B cell (primary cell): ENCODE results near the gene SVIP. TPM values are rescaled to one million over a fixed set of nuclear protein-coding genes. Genes with fewer than 3 reads are reported as not detected.

ENCODE experiments used
- ATAC-seq: fragments of 200-7000 bp; cut with Tn5 transposase; one replicate; pipeline ENCODE4 v1.10.0; 2021; ENCODE audit warnings: low read depth, mild to moderate bottlenecking, moderate number of reproducible peaks, moderate library complexity
- CTCF ChIA-PET: fragments of 350-600 bp; sonication (Branson Sonifier 250); formaldehyde crosslinking; loops from one replicate; lab custom pipeline; 2021; ENCODE audit warnings: antibody characterized with exemption, inconsistent platforms; lab: Charles Lee
- POLR2A ChIA-PET: fragments of 350-600 bp; sonication (Branson Sonifier 250); formaldehyde crosslinking; loops from one replicate; lab custom pipeline; 2021; ENCODE audit warnings: antibody characterized with exemption; lab: Charles Lee
- DNase-seq: peaks from one replicate; pipeline ENCODE4 v3.0.0; 2013
- H2AFZ ChIP-seq: 2 replicates; pipeline ENCODE4 v1.6.1; 2012; ENCODE audit warnings: mild to moderate bottlenecking, low read depth, low read length; ENCODE audit not compliant: insufficient read depth, poor library complexity, severe bottlenecking
- H3K27ac ChIP-seq, 2 donors: 1 replicate in 1 of 2; 2 replicates in 1 of 2; pipeline ENCODE4 v1.5.1; 2012 to 2013; ENCODE audit warnings: low read length in 2 of 2, mild to moderate bottlenecking in 2 of 2, moderate library complexity in 1 of 2
- H3K27me3 ChIP-seq, 4 experiments: fragments of 200-600 bp in 1 of 4; sonication (generic) in 1 of 4; replicated peaks in 1 of 4; 1 replicate in 2 of 4; 2 replicates in 2 of 4; pipeline versions ENCODE4 v1.6.1 to v1.7.0; 2013 to 2016; ENCODE audit warnings: low read length in 3 of 4, mild to moderate bottlenecking in 2 of 4, mixed read lengths in 1 of 4, moderate library complexity in 1 of 4; ENCODE audit not compliant: insufficient read depth in 4 of 4, control insufficient read depth in 3 of 4; ENCODE audit errors: control extremely low read depth in 1 of 4
- H3K36me3 ChIP-seq, 2 experiments: replicated peaks in 1 of 2; 1 replicate in 1 of 2; 2 replicates in 1 of 2; pipeline versions ENCODE4 v1.6.1 to v1.7.1; 2013; ENCODE audit warnings: low read length in 1 of 2; ENCODE audit not compliant: insufficient read depth in 2 of 2, control insufficient read depth in 1 of 2; ENCODE audit errors: control extremely low read depth in 1 of 2, extremely low read depth in 1 of 2
- H3K4me1 ChIP-seq, 2 donors: fragments of 200-600 bp in 1 of 2; sonication (generic) in 1 of 2; 1 replicate in 1 of 2; 2 replicates in 1 of 2; pipeline versions ENCODE4 v1.5.1 to v1.6.1; 2013 to 2017; ENCODE audit warnings: low read length in 2 of 2; ENCODE audit not compliant: control insufficient read depth in 2 of 2, insufficient read depth in 2 of 2
- H3K4me2 ChIP-seq: replicated peaks from 2 replicates; pipeline ENCODE3; 2012; ENCODE audit warnings: mild to moderate bottlenecking, low read depth, low read length; ENCODE audit not compliant: poor library complexity, severe bottlenecking
- H3K4me3 ChIP-seq, 5 experiments: fragments of 200-600 bp in 1 of 5; sonication (generic) in 1 of 5; 1 replicate in 3 of 5; 2 replicates in 2 of 5; pipeline versions ENCODE4 v1.5.1 to v1.7.0; 2011 to 2016; ENCODE audit warnings: low read length in 4 of 5, mild to moderate bottlenecking in 4 of 5, low read depth in 2 of 5, control low read depth in 1 of 5, moderate library complexity in 1 of 5; ENCODE audit not compliant: insufficient read depth in 1 of 5; ENCODE audit errors: control extremely low read depth in 1 of 5, extremely low read depth in 1 of 5
- H3K79me2 ChIP-seq: fragments of 200-600 bp; sonication (generic); one replicate; pipeline ENCODE4 v1.6.0; 2016; ENCODE audit warnings: low read length; ENCODE audit not compliant: control insufficient read depth, insufficient read depth
- H3K9ac ChIP-seq: fragments of 200-600 bp; sonication (generic); 2 replicates; pipeline ENCODE4 v1.6.1; 2017; ENCODE audit warnings: mild to moderate bottlenecking, low read length, moderate library complexity
- H3K9me3 ChIP-seq, 3 donors: one replicate each; pipeline versions ENCODE4 v1.6.1 to v1.7.1; 2013; ENCODE audit warnings: low read length in 2 of 3; ENCODE audit not compliant: control insufficient read depth in 2 of 3, insufficient read depth in 1 of 3; ENCODE audit errors: control extremely low read depth in 1 of 3
- H4K20me1 ChIP-seq: 2 replicates; pipeline ENCODE4 v1.6.0; 2012; ENCODE audit warnings: mild to moderate bottlenecking, low read length; ENCODE audit not compliant: insufficient read depth, control insufficient read depth, poor library complexity, severe bottlenecking
- H3K27ac Mint-ChIP-seq: one replicate; pipeline ENCODE4 v1.8.0; 2021; ENCODE audit warnings: mixed read lengths
- H3K27me3 Mint-ChIP-seq: one replicate; pipeline ENCODE4 v1.8.0; 2021; ENCODE audit warnings: mixed read lengths
- H3K4me1 Mint-ChIP-seq: one replicate; pipeline ENCODE4 v1.8.0; 2021; ENCODE audit warnings: mixed read lengths
- H3K4me3 Mint-ChIP-seq: one replicate; pipeline ENCODE4 v1.8.0; 2021; ENCODE audit warnings: mixed read lengths
- H3K9me3 Mint-ChIP-seq: one replicate; pipeline ENCODE4 v1.8.0; 2022; ENCODE audit warnings: mixed read lengths; ENCODE audit not compliant: insufficient read depth
- CTCF ChIP-seq: fragments of 200-600 bp; IDR thresholded peaks from one replicate; pipeline ENCODE4 v1.8.0; 2022; ENCODE audit warnings: antibody characterized with exemption, mild to moderate bottlenecking
- EZH2 ChIP-seq: IDR thresholded peaks from 2 replicates; pipeline ENCODE4 v1.6.1; 2012; ENCODE audit warnings: borderline replicate concordance, low read depth, mild to moderate bottlenecking, moderate library complexity, low read length; ENCODE audit not compliant: insufficient read depth, poor library complexity, severe bottlenecking
- WGBS: methylation state at CpG from one replicate; pipeline ENCODE4 v1.1.5; 2013; ENCODE audit warnings: missing lambda C conversion rate; ENCODE audit not compliant: insufficient coverage; 5-methylcytosine and 5-hydroxymethylcytosine counted together
- intact Hi-C: fragments of 100-400 bp; cut with micrococcal nuclease; formaldehyde crosslinking; loops from one replicate; pipeline ENCODE4 v1.10.0; 2022
- polyA plus RNA-seq: library from polyadenylated mRNA; depleted of rRNA; stranded (reverse); fragments of >200 nt; gene quantifications from 2 replicates; pipeline ENCODE4 v1.2.3, GENCODE V29; 2012
- total RNA-seq, 2 donors: library from RNA; stranded (reverse); fragments of 120-200 nt in 1 of 2; gene quantifications; 1 replicate in 1 of 2; 2 replicates in 1 of 2; pipeline versions ENCODE4 v1.2.3 to v1.2.4, GENCODE V29; 2013 to 2022

Gene SVIP
- total and polyA plus RNA-seq, 2 donors (not counting 1 experiment from before 2014, with no cell fraction given): 5.6 to 20.4 TPM

- no peaks in the 10 kb centered on the region for H3K79me2 ChIP-seq
- Mint-ChIP-seq H3K9me3 (no peaks in the 10 kb centered on the region), H3K27me3 (no peaks in the 10 kb centered on the region), H3K4me1 (peaks cover 11% of the 10 kb centered on the region), H3K27ac (no peak overlapping the region), H3K4me3 (no peak overlapping the region)
- H3K4me3 ChIP-seq: no peak overlapping the region
- no peak overlapping the region for H3K27ac ChIP-seq
- no peaks in the 10 kb centered on the region for H3K27me3 ChIP-seq
- H3K4me1 ChIP-seq: peaks cover 9 to 13% of the 10 kb centered on the region in 2 donors
- no peaks in the 10 kb centered on the region for H4K20me1 ChIP-seq
- no peak for DNase-seq
- no peak for TF ChIP-seq EZH2
- TF ChIP-seq CTCF: no peak
- no peak overlapping the region for H3K9ac ChIP-seq
- ChIA-PET POLR2A (no interaction called here), CTCF (no interaction called here)
- H3K9me3 ChIP-seq: no peaks in the 10 kb centered on the region
- no peak for ATAC-seq
- H3K36me3 ChIP-seq: no peaks in the 10 kb centered on the region
- H3K4me2 ChIP-seq: no peak overlapping the region
- no peak overlapping the region for H2AFZ ChIP-seq
- intact Hi-C loops: no loop called here
- WGBS: no CpG with 5 or more reads among the region's 3 CpGs
Measured at GRCh38 chr11:22832315-22833015, 2.9 kb upstream of the SVIP start.

- no peaks in the 10 kb centered on the region for H3K27me3 Mint-ChIP-seq
- H2AFZ ChIP-seq: peak overlapping the region; percentile 96
Measured at GRCh38 chr11:22830082-22830414, 447 bp upstream of the SVIP start.

More at GRCh38 chr11:22830082-22830414, 447 bp upstream of the SVIP start:
- intact Hi-C loops: no loop called here
- H3K9ac ChIP-seq: peak overlapping the region; percentile 84
- ATAC-seq (no peak), DNase-seq (no peak)
- CTCF ChIA-PET: interaction anchor here (1.0 to 2.6 kb wide), 8 partner anchors 9 to 204 kb away, joined by 3 to 10 read pairs (median 6); partner anchors contain the start of gene FANCF
- peak overlapping the region in 1 of 2 donors; percentile 26 for H3K27ac ChIP-seq
- peak overlapping the region in 4 of 5 experiments; percentile 77 to 97 (median 86) for H3K4me3 ChIP-seq
- Mint-ChIP-seq H3K9me3 (no peaks in the 10 kb centered on the region), H3K4me3 (peak overlapping the region; percentile 94), H3K27ac (peak overlapping the region; percentile 89), H3K4me1 (peaks cover 11% of the 10 kb centered on the region)
- no peaks in the 10 kb centered on the region for H3K27me3 ChIP-seq
- no peaks in the 10 kb centered on the region for H3K9me3 ChIP-seq
- H3K4me1 ChIP-seq: peaks cover 9 to 13% of the 10 kb centered on the region in 2 donors
- no CpG with 5 or more reads among the region's 4 CpGs for WGBS
- no peaks in the 10 kb centered on the region for H3K79me2 ChIP-seq
- H4K20me1 ChIP-seq: no peaks in the 10 kb centered on the region
- peak overlapping the region; percentile 70 for H3K4me2 ChIP-seq
- POLR2A ChIA-PET: interaction anchor here (1.0 kb wide), 1 partner anchor 15 kb away, joined by 3 read pairs; no protein-coding TSS in a partner anchor
- peaks cover 4 to 10% of the 10 kb centered on the region in 2 experiments for H3K36me3 ChIP-seq
- peak; percentile 26 for TF ChIP-seq CTCF
- TF ChIP-seq EZH2: no peak
